Tibial nerve (tissue), 4 donors: ENCODE results near the gene ADCY3. TPM values are rescaled to one million over a fixed set of nuclear protein-coding genes. Genes with fewer than 3 reads are reported as not detected.

Experiments
- DNase-seq, 2 donors: peaks; one replicate each; pipeline ENCODE4 v3.0.0-alpha.2; 2019; ENCODE audit warnings: low spot score in 2 of 2
- H3K27ac ChIP-seq, 4 donors: fragments of 200-600 bp; sonication (generic) in 3 of 4; one replicate each; pipeline ENCODE4 v1.5.1; 2017 to 2019; ENCODE audit warnings: mild to moderate bottlenecking in 1 of 4
- H3K27me3 ChIP-seq, 2 donors: fragments of 200-600 bp; sonication (generic) in 1 of 2; one replicate each; pipeline versions ENCODE4 v1.5.1 to v1.6.0; 2017 to 2019
- H3K36me3 ChIP-seq, 3 donors: fragments of 200-600 bp; sonication (generic); one replicate each; pipeline ENCODE4 v1.5.1; 2018 to 2019
- H3K4me1 ChIP-seq, 4 donors: fragments of 200-600 bp; sonication (generic) in 3 of 4; one replicate each; pipeline ENCODE4 v1.5.1; 2017 to 2019
- H3K4me3 ChIP-seq, 4 donors: fragments of 200-600 bp; sonication (generic) in 3 of 4; one replicate each; pipeline ENCODE4 v1.5.1; 2017 to 2019; ENCODE audit warnings: mild to moderate bottlenecking in 1 of 4, moderate library complexity in 1 of 4
- H3K9me3 ChIP-seq, 4 donors: fragments of 200-600 bp; sonication (generic) in 3 of 4; one replicate each; pipeline ENCODE4 v1.5.1; 2017 to 2019
- CTCF ChIP-seq, 5 experiments: fragments of 200-600 bp in 3 of 5; fragments of 450-650 bp in 2 of 5; sonication (generic) in 3 of 5; IDR thresholded peaks; one replicate each; pipeline ENCODE4 v1.5.1; 2016 to 2019; ENCODE audit warnings: antibody characterized with exemption in 5 of 5, mild to moderate bottlenecking in 3 of 5, moderate library complexity in 2 of 5
- EP300 ChIP-seq, 2 donors: sonication (generic); formaldehyde crosslinking; IDR thresholded peaks; one replicate each; pipeline ENCODE4 v1.6.1; 2017; ENCODE audit warnings: antibody characterized with exemption in 2 of 2, mild to moderate bottlenecking in 1 of 2
- POLR2A ChIP-seq, 2 donors: fragments of 450-650 bp; IDR thresholded peaks; one replicate each; pipeline ENCODE4 v1.6.1; 2017; ENCODE audit warnings: antibody characterized with exemption in 2 of 2, mild to moderate bottlenecking in 2 of 2, moderate library complexity in 2 of 2
- WGBS, 2 donors: methylation state at CpG; one replicate each; pipeline ENCODE4 v1.1.5; 2018; 5-methylcytosine and 5-hydroxymethylcytosine counted together
- total RNA-seq, 4 donors: library from RNA; depleted of rRNA; stranded (reverse); fragments of >200 nt; gene quantifications; one replicate each; pipeline ENCODE4 v1.1.0, GENCODE V29; 2016

The ADCY3 gene
- total RNA-seq, 4 donors from 2014 or later: 145 to 393 (median 207) TPM

GRCh38 chr2:24791452-24791851, 128.6 kb downstream of the ADCY3 start:
- WGBS, 2 donors: 91 to 97% methylated on average over 5 of the region's 5 CpGs
- no peaks in the 10 kb centered on the region for H3K27me3 ChIP-seq
- no peaks in the 10 kb centered on the region for H3K9me3 ChIP-seq
- H3K36me3 ChIP-seq: peaks cover 0 to 11% (median 0%) of the 10 kb centered on the region in 3 donors
- TF ChIP-seq POLR2A (IDR thresholded peaks at IDR 0.05) (no peak), EP300 (IDR thresholded peaks at IDR 0.05) (no peak), CTCF (IDR thresholded peaks at IDR 0.05) (no peak)
- peaks cover 0 to 24% (median 8%) of the 10 kb centered on the region in 4 donors for H3K4me1 ChIP-seq
- no peak for DNase-seq
- no peak overlapping the region for H3K27ac ChIP-seq
- no peak overlapping the region for H3K4me3 ChIP-seq

GRCh38 chr2:24788816-24789215, 131.2 kb downstream of the ADCY3 start:
- H3K9me3 ChIP-seq: no peaks in the 10 kb centered on the region
- no peak overlapping the region for H3K27ac ChIP-seq
- H3K4me1 ChIP-seq: peaks cover 0 to 15% (median 4%) of the 10 kb centered on the region in 4 donors
- H3K4me3 ChIP-seq: no peak overlapping the region
- peaks cover 0 to 8% (median 0%) of the 10 kb centered on the region in 3 donors for H3K36me3 ChIP-seq
- WGBS, 2 donors: 62 to 70% methylated on average over 3 of the region's 3 CpGs
- no peak for TF ChIP-seq EP300 (IDR thresholded peaks at IDR 0.05)
- no peak for TF ChIP-seq POLR2A (IDR thresholded peaks at IDR 0.05)
- no peak for TF ChIP-seq CTCF (IDR thresholded peaks at IDR 0.05)
- DNase-seq: no peak
- no peaks in the 10 kb centered on the region for H3K27me3 ChIP-seq

GRCh38 chr2:24787532-24787931, 132.5 kb downstream of the ADCY3 start:
- WGBS, 2 donors: 53 to 58% methylated on average over 2 of the region's 2 CpGs
- DNase-seq: no peak
- Histone ChIP-seq H3K36me3 (peaks cover 0 to 8% (median 0%) of the 10 kb centered on the region in 3 donors), H3K27me3 (no peaks in the 10 kb centered on the region), H3K4me3 (no peak overlapping the region), H3K9me3 (no peaks in the 10 kb centered on the region), H3K4me1 (peaks cover 0 to 8% (median 0%) of the 10 kb centered on the region in 4 donors), H3K27ac (no peak overlapping the region)
- no peak for TF ChIP-seq POLR2A (IDR thresholded peaks at IDR 0.05)
- TF ChIP-seq CTCF (IDR thresholded peaks at IDR 0.05): no peak
- TF ChIP-seq EP300 (IDR thresholded peaks at IDR 0.05): no peak

GRCh38 chr2:24785671-24786321, 134.2 kb downstream of the ADCY3 start:
- Histone ChIP-seq H3K4me3 (no peak overlapping the region), H3K36me3 (peaks cover 0 to 8% (median 0%) of the 10 kb centered on the region in 3 donors), H3K27ac (peak overlapping the region in 1 of 4 donors; percentile 4), H3K4me1 (no peaks in the 10 kb centered on the region), H3K9me3 (no peaks in the 10 kb centered on the region), H3K27me3 (no peaks in the 10 kb centered on the region)
- TF ChIP-seq CTCF (IDR thresholded peaks at IDR 0.05) (no peak), POLR2A (IDR thresholded peaks at IDR 0.05) (no peak), EP300 (IDR thresholded peaks at IDR 0.05) (no peak)
- 88 to 91% methylated on average over 6 of the region's 6 CpGs for WGBS, 2 donors
- DNase-seq: no peak

GRCh38 chr2:24783641-24784040, 136.4 kb downstream of the ADCY3 start:
- Histone ChIP-seq H3K27ac (no peak overlapping the region), H3K27me3 (no peaks in the 10 kb centered on the region), H3K4me1 (no peaks in the 10 kb centered on the region), H3K36me3 (no peaks in the 10 kb centered on the region), H3K9me3 (no peaks in the 10 kb centered on the region), H3K4me3 (no peak overlapping the region)
- no peak for TF ChIP-seq POLR2A (IDR thresholded peaks at IDR 0.05)
- no peak for TF ChIP-seq CTCF (IDR thresholded peaks at IDR 0.05)
- no peak for DNase-seq
- 59% methylated on average over 3 of the region's 3 CpGs for WGBS, 2 donors
